HepG2 (cell line): ENCODE measurements around the gene HOXC11.

Source experiments
- FOXM1 ChIP-seq: sonication (generic); formaldehyde crosslinking; IDR thresholded peaks from 2 replicates; pipeline ENCODE4 v1.5.0; 2020; ENCODE audit warnings: missing genetic modification reagents
- ZFP37 ChIP-seq: sonication (generic); formaldehyde crosslinking; IDR thresholded peaks from 2 replicates; pipeline ENCODE4 v1.4.0; 2020; ENCODE audit warnings: missing genetic modification reagents, borderline replicate concordance

DNA sequence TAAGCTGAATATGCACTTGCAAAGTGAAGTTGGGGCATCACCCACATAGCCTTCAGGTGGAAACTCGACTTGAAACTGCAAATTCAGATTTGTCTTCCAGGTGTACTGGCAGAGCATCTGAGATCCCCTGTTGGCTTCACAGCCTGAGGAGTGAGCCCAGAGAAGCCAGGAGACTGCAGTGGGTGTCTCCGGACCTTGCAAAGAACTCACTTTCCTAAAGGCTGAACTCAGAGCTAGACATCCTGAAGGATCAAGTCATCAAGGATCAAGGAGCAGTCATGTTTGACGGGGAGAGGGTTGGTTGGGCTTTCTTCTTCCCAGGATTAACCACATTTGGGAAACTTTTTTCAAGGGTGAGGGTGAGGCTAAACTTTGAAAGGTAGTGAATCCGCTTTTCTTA, 43.4 kb upstream of the HOXC11 start:
- TF ChIP-seq FOXM1 (CRISPR knock-in tag) (no peak), ZFP37 (CRISPR knock-in tag) (no peak)
